ENCODE results near the gene NTF3. TPM values are rescaled to one million over a fixed set of nuclear protein-coding genes. Genes with fewer than 3 reads are reported as not detected.

NTF3 gene
- total RNA-seq, 6 experiments from 2014 or later: 1.1 to 4.0 (median 2.6) TPM

DNA sequence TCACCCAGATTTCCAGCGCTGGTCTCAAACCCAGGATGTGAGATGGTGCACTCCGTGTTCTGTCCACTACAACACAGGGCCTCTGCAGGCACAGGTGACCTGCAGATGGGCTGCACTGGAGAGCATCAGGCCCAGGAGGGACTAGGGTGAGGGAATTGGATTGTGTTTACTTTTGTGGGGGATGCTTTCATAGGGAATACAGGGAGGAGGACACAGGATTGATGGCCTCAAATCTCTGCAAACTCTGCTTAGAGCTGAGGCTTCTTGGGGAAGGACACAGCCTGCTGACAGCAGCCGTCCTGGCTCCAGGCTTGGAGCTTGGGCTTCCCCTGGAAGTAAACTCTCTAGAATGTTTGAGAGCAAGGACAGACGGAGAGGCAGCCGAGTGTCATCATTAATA lies 57.1 kb downstream of the NTF3 start:
- Histone ChIP-seq H3K4me1 (no peaks in the 10 kb centered on the region), H3K9me3 (no peaks in the 10 kb centered on the region), H3K27me3 (no peaks in the 10 kb centered on the region), H3K27ac (no peak overlapping the region), H3K36me3 (no peaks in the 10 kb centered on the region), H3K4me3 (no peak overlapping the region)
- TF ChIP-seq, protein P1, sequence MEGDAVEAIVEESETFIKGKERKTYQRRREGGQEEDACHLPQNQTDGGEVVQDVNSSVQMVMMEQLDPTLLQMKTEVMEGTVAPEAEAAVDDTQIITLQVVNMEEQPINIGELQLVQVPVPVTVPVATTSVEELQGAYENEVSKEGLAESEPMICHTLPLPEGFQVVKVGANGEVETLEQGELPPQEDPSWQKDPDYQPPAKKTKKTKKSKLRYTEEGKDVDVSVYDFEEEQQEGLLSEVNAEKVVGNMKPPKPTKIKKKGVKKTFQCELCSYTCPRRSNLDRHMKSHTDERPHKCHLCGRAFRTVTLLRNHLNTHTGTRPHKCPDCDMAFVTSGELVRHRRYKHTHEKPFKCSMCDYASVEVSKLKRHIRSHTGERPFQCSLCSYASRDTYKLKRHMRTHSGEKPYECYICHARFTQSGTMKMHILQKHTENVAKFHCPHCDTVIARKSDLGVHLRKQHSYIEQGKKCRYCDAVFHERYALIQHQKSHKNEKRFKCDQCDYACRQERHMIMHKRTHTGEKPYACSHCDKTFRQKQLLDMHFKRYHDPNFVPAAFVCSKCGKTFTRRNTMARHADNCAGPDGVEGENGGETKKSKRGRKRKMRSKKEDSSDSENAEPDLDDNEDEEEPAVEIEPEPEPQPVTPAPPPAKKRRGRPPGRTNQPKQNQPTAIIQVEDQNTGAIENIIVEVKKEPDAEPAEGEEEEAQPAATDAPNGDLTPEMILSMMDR (IDR thresholded peaks at IDR 0.05): no peak
- TF ChIP-seq POLR2A (IDR thresholded peaks at IDR 0.05): no peak
- 86% methylated on average over 3 of the region's 5 CpGs for WGBS (ENCODE audit: insufficient coverage, low coverage, low lambda C conversion rate, missing lambda C conversion rate)
- ATAC-seq (no peak), DNase-seq (no peak)
- intact Hi-C loops (cut with DNase I): no loop called here

GRCh38 chr12:5489760-5490406 lies 58.0 kb downstream of the NTF3 start:
- Histone ChIP-seq H3K4me3 (no peak overlapping the region), H3K9me3 (no peaks in the 10 kb centered on the region), H3K27me3 (no peaks in the 10 kb centered on the region), H3K36me3 (no peaks in the 10 kb centered on the region), H3K4me1 (no peaks in the 10 kb centered on the region), H3K27ac (no peak overlapping the region)
- ATAC-seq (no peak), DNase-seq (no peak)
- TF ChIP-seq POLR2A (IDR thresholded peaks at IDR 0.05): no peak
- TF ChIP-seq, protein P1 (IDR thresholded peaks at IDR 0.05): no peak
- WGBS (ENCODE audit: insufficient coverage, low coverage, low lambda C conversion rate, missing lambda C conversion rate): 74% methylated on average over 8 of the region's 14 CpGs
- intact Hi-C loops (cut with DNase I): no loop called here

DNA sequence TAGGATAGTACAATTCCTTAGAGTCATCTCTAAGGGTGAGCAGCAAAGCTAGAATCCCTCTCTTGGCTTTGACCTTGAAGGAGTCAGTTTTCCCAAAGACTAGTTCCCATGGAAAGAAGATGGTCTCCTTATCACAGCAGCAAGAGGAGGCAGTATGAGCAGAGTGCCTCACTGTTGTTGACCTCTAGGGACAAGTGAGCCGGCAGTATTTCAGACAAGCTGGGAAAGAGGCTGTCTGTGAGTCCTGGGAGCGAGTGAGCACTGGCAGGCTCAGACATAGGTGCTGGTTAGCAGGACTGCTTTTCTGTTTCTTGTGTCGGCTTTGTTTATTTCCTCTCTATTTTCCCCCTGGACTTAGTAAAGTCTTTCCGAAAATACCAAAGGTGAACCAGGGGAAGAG lies 60.7 kb downstream of the NTF3 start:
- DNase-seq (no peak), ATAC-seq (no peak)
- H3K27me3 ChIP-seq: no peaks in the 10 kb centered on the region
- H3K4me1 ChIP-seq: peaks cover 0 to 13% (median 9%) of the 10 kb centered on the region in 4 donors
- intact Hi-C loops (cut with DNase I): no loop called here
- no peaks in the 10 kb centered on the region for H3K36me3 ChIP-seq
- H3K27ac ChIP-seq: no peak overlapping the region
- TF ChIP-seq, protein P1 (IDR thresholded peaks at IDR 0.05): no peak
- 65% methylated on average over 4 of the region's 4 CpGs for WGBS (ENCODE audit: insufficient coverage, low coverage, low lambda C conversion rate, missing lambda C conversion rate)
- H3K9me3 ChIP-seq: no peaks in the 10 kb centered on the region
- H3K4me3 ChIP-seq: no peak overlapping the region

- intact Hi-C loops (cut with DNase I): no loop called here
- no peak for ATAC-seq
- H3K36me3 ChIP-seq: no peaks in the 10 kb centered on the region
- no peak overlapping the region for H3K27ac ChIP-seq
- no peak overlapping the region for H3K4me3 ChIP-seq
- DNase-seq: no peak
- H3K4me1 ChIP-seq: peaks cover 0 to 17% (median 10%) of the 10 kb centered on the region in 4 donors
- no peaks in the 10 kb centered on the region for H3K9me3 ChIP-seq
- no peaks in the 10 kb centered on the region for H3K27me3 ChIP-seq
- no peak for TF ChIP-seq POLR2A (IDR thresholded peaks at IDR 0.05)
- TF ChIP-seq, protein P1 (IDR thresholded peaks at IDR 0.05): no peak
- WGBS (ENCODE audit: insufficient coverage, low coverage, low lambda C conversion rate, missing lambda C conversion rate): 93% methylated on average over 7 of the region's 7 CpGs
Observed at GRCh38 chr12:5493018-5493417, 61.1 kb downstream of the NTF3 start.

Measured in right lobe of liver (tissue), 6 donors.